SHP77 treated with DMSO at 0.1 percent for 48 hours (cell line): Measurements from ENCODE around the gene PPIL4.

ENCODE experiments used
- DNase-seq: peaks from one replicate; lab custom pipeline; 2025; lab: John Stamatoyannopoulos, UW

PPIL4 gene

GRCh38 chr6:149458806-149459205 lies 87.0 kb downstream of the PPIL4 start:
- no peak for DNase-seq

GRCh38 chr6:149458196-149458595 lies 87.6 kb downstream of the PPIL4 start:
- DNase-seq: no peak

- no peak for DNase-seq
Measured at GRCh38 chr6:149457316-149457884, 88.4 kb downstream of the PPIL4 start.

- DNase-seq: no peak
Measured at GRCh38 chr6:149456311-149457021, 89.4 kb downstream of the PPIL4 start.

DNA sequence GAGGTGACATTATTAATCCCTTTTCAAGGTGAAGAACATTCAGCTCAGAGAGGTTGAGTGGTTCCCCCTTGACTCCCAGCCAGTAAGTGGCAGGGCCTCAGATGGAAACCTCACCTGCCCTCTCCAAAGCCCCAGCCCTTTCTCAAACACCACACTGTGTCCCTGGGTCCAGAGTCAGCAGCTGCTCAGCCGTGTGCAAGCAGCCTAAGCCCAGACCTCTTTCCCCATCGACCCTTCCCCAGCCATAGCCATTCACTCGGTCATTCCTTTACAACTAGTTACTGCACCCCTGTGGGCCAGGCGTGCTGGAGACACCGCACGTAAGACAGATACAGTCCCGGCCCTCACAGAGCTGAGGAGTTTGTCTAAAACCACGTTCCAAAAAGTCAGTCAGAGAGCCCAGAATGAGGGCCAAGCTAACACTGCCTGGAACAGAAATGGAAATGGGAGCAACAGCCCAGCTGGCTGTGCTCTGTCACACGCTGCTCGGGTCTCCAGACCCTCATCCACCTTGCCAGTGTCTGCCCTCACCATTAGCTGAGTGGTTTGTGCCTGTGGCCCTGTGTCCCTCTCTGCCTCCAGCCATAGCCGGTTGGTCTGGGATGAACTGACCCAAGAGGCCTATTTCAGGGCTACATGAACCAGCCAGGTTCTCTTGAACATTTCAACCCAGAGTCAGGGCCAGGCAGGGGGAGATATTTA lies 90.7 kb downstream of the PPIL4 start:
- DNase-seq: peak; percentile 10
